Adrenal gland (tissue), 12 donors: ENCODE measurements around the gene MATK. TPM values are rescaled to one million over a fixed set of nuclear protein-coding genes. Genes with fewer than 3 reads are reported as not detected.

Experiments used
- DNase-seq, 7 donors: peaks; one replicate each; pipeline ENCODE4 v3.0.0-alpha.2; 2019 to 2020
- H3K27ac ChIP-seq, 5 donors: fragments of 200-600 bp; sonication (generic) in 4 of 5; 1 replicate in 3 of 5; 2 replicates in 2 of 5; pipeline versions ENCODE4 v1.5.1 to v1.8.0; 2016 to 2020; ENCODE audit warnings: mild to moderate bottlenecking in 1 of 5
- H3K27me3 ChIP-seq: fragments of 200-600 bp; 2 replicates; pipeline ENCODE4 v1.8.0; 2021
- H3K36me3 ChIP-seq, 2 donors: fragments of 200-600 bp; replicated peaks in 1 of 2; 1 replicate in 1 of 2; 2 replicates in 1 of 2; pipeline versions ENCODE4 v1.5.1 to v1.8.0; 2018 to 2022
- H3K4me1 ChIP-seq, 2 donors: fragments of 200-600 bp; replicated peaks in 1 of 2; 1 replicate in 1 of 2; 2 replicates in 1 of 2; pipeline versions ENCODE4 v1.5.1 to v1.8.0; 2018 to 2021
- H3K4me3 ChIP-seq, 4 donors: fragments of 200-600 bp; sonication (generic) in 3 of 4; one replicate each; pipeline ENCODE4 v1.5.1; 2016 to 2018
- H3K9me3 ChIP-seq, 3 donors: fragments of 200-600 bp; sonication (generic) in 1 of 3; replicated peaks in 1 of 3; 1 replicate in 2 of 3; 2 replicates in 1 of 3; pipeline versions ENCODE4 v1.5.1 to v1.8.0; 2016 to 2021
- POLR2A ChIP-seq, 2 donors: fragments of 450-650 bp; IDR thresholded peaks; one replicate each; pipeline ENCODE4 v1.6.1; 2017; ENCODE audit warnings: antibody characterized with exemption in 2 of 2, mild to moderate bottlenecking in 2 of 2, moderate library complexity in 1 of 2
- WGBS, 4 donors: extraction: QIAGEN DNeasy Blood & Tissue Kit in 2 of 4; methylation state at CpG; one replicate each; pipeline versions ENCODE4 v1.1.5 to v1.1.7; 2013 to 2017; 5-methylcytosine and 5-hydroxymethylcytosine counted together
- intact Hi-C, 2 donors: fragments of 100-400 bp; cut with DNase I; formaldehyde crosslinking; loops; one replicate each; pipeline versions ENCODE4 v1.14.1 to v1.15.0; 2022 to 2023
- polyA plus RNA-seq, 3 donors: library from polyadenylated mRNA; stranded (reverse); fragments of 200-250 nt in 2 of 3; fragments of 350-450 nt in 1 of 3; fragmentation: Illumina TruSeq in 1 of 3; extraction: RNeasy Lipid Tissue Mini Kit (QIAGEN cat#74804) in 1 of 3; gene quantifications; one replicate each; pipeline ENCODE4 v1.2.3, GENCODE V29; 2013 to 2014
- total RNA-seq, 9 donors: library from RNA; depleted of rRNA in 4 of 9; stranded (reverse); fragments of >200 nt in 4 of 9; fragments of 120-200 nt in 1 of 9; fragmentation: NEBNext Ultra II Directional in 1 of 9; extraction: Animal tissue kit (Norgen Biotek cat#: 25700) in 1 of 9; gene quantifications; one replicate each; pipeline versions ENCODE4 v1.1.0 to v1.2.4, GENCODE V29; 2013 to 2023
- TF ChIP-seq, protein P1 (sequence below), 6 experiments: fragments of 450-650 bp in 4 of 6; fragments of 200-600 bp in 2 of 6; sonication (generic) in 1 of 6; IDR thresholded peaks; 1 replicate in 5 of 6; 2 replicates in 1 of 6; pipeline versions ENCODE4 v1.5.1 to v1.8.0; 2016 to 2021; ENCODE audit warnings: antibody characterized with exemption in 6 of 6, mild to moderate bottlenecking in 2 of 6, moderate library complexity in 1 of 6
- donor health status: healthy with polysubstance abuse.
- donor health status: Bipolar disorder and iron deficiency.
- donor health status: DM: yes; HTN: yes; CAD: no.
- donor health status: DM: no; HTN: no; CAD: no.
- donor health status: DM: no; HTN: no; CAD: no.
- donor health status: DM: yes; HTN: yes; CAD: no.

The MATK gene
- total and polyA plus RNA-seq, 12 donors: 0.26 to 20.7 (median 1.4) TPM

- Histone ChIP-seq H3K27ac (peak overlapping the region in 1 of 5 donors; percentile 55), H3K27me3 (peaks cover 11% of the 10 kb centered on the region), H3K36me3 (no peaks in the 10 kb centered on the region), H3K9me3 (no peaks in the 10 kb centered on the region), H3K4me1 (peaks cover 0 to 3% of the 10 kb centered on the region in 2 donors), H3K4me3 (no peak overlapping the region)
- DNase-seq: peak in 1 of 7 donors; percentile 35
- intact Hi-C loops: no loop called here
- 74 to 82% (median 76%) methylated on average over 17 to 33 of the region's 33 CpGs for WGBS, 4 donors
- TF ChIP-seq, protein P1, sequence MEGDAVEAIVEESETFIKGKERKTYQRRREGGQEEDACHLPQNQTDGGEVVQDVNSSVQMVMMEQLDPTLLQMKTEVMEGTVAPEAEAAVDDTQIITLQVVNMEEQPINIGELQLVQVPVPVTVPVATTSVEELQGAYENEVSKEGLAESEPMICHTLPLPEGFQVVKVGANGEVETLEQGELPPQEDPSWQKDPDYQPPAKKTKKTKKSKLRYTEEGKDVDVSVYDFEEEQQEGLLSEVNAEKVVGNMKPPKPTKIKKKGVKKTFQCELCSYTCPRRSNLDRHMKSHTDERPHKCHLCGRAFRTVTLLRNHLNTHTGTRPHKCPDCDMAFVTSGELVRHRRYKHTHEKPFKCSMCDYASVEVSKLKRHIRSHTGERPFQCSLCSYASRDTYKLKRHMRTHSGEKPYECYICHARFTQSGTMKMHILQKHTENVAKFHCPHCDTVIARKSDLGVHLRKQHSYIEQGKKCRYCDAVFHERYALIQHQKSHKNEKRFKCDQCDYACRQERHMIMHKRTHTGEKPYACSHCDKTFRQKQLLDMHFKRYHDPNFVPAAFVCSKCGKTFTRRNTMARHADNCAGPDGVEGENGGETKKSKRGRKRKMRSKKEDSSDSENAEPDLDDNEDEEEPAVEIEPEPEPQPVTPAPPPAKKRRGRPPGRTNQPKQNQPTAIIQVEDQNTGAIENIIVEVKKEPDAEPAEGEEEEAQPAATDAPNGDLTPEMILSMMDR (IDR thresholded peaks at IDR 0.05): no peak
- TF ChIP-seq POLR2A (IDR thresholded peaks at IDR 0.05): no peak
These were observed 22.4 kb upstream of the MATK start for GRCh38 chr19:3808420-3809143.

GRCh38 chr19:3807574-3808354 is 21.6 kb upstream of the MATK start:
- Histone ChIP-seq H3K36me3 (no peaks in the 10 kb centered on the region), H3K4me3 (no peak overlapping the region), H3K27me3 (peaks cover 14% of the 10 kb centered on the region), H3K27ac (peak overlapping the region in 1 of 5 donors; percentile 55), H3K9me3 (no peaks in the 10 kb centered on the region), H3K4me1 (peaks cover 0 to 2% of the 10 kb centered on the region in 2 donors)
- TF ChIP-seq, protein P1 (IDR thresholded peaks at IDR 0.05): no peak
- no peak for TF ChIP-seq POLR2A (IDR thresholded peaks at IDR 0.05)
- WGBS, 4 donors: 89 to 95% (median 91%) methylated on average over 21 to 35 of the region's 35 CpGs
- intact Hi-C loops: no loop called here
- no peak for DNase-seq

DNA sequence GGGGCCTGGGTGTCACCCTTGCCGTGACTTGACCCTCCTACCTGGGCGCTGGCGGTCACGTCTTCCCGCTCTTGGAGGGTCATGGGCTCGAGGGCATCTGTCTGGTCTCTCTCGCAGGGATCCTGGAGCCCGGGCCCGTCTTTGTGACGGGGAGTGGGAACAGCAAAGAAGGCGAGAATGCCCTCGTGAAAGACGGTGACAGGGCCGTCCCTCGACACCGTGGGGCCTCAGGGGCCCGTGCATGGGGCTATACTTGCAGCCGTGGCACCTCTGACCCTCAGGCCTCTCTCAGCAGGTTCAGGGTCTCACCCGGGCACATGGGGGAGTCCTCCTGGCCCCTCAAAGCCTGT is 20.9 kb upstream of the MATK start:
- DNase-seq: no peak
- H3K27ac ChIP-seq: no peak overlapping the region
- intact Hi-C loops: no loop called here
- no peaks in the 10 kb centered on the region for H3K9me3 ChIP-seq
- WGBS, 4 donors: 74 to 82% (median 77%) methylated on average over 17 to 19 of the region's 19 CpGs
- TF ChIP-seq, protein P1 (IDR thresholded peaks at IDR 0.05): no peak
- no peak for TF ChIP-seq POLR2A (IDR thresholded peaks at IDR 0.05)
- H3K27me3 ChIP-seq: peaks cover 18% of the 10 kb centered on the region
- no peak overlapping the region for H3K4me3 ChIP-seq
- no peaks in the 10 kb centered on the region for H3K4me1 ChIP-seq
- no peaks in the 10 kb centered on the region for H3K36me3 ChIP-seq

- H3K4me1 ChIP-seq: peaks cover 0 to 4% of the 10 kb centered on the region in 2 donors
- no peak for DNase-seq
- no peak overlapping the region for H3K4me3 ChIP-seq
- H3K36me3 ChIP-seq: no peaks in the 10 kb centered on the region
- peaks cover 23% of the 10 kb centered on the region for H3K27me3 ChIP-seq
- 85 to 91% (median 89%) methylated on average over 24 to 29 of the region's 29 CpGs for WGBS, 4 donors
- no peak overlapping the region for H3K27ac ChIP-seq
- intact Hi-C loops: no loop called here
- no peak for TF ChIP-seq POLR2A (IDR thresholded peaks at IDR 0.05)
- TF ChIP-seq, protein P1 (IDR thresholded peaks at IDR 0.05): no peak
- H3K9me3 ChIP-seq: no peaks in the 10 kb centered on the region
These were observed 19.7 kb upstream of the MATK start for GRCh38 chr19:3805859-3806258.
